Measurements from ENCODE around the gene PSMC3. TPM values are rescaled to one million over a fixed set of nuclear protein-coding genes. Genes with fewer than 3 reads are reported as not detected.
"Not testable (repeated sequence)": the region's sequence is repeated elsewhere in the genome, so short reads cannot be mapped to it uniquely, and the experiment has no call there.

PSMC3 gene
- 104 TPM for total RNA-seq

DNA sequence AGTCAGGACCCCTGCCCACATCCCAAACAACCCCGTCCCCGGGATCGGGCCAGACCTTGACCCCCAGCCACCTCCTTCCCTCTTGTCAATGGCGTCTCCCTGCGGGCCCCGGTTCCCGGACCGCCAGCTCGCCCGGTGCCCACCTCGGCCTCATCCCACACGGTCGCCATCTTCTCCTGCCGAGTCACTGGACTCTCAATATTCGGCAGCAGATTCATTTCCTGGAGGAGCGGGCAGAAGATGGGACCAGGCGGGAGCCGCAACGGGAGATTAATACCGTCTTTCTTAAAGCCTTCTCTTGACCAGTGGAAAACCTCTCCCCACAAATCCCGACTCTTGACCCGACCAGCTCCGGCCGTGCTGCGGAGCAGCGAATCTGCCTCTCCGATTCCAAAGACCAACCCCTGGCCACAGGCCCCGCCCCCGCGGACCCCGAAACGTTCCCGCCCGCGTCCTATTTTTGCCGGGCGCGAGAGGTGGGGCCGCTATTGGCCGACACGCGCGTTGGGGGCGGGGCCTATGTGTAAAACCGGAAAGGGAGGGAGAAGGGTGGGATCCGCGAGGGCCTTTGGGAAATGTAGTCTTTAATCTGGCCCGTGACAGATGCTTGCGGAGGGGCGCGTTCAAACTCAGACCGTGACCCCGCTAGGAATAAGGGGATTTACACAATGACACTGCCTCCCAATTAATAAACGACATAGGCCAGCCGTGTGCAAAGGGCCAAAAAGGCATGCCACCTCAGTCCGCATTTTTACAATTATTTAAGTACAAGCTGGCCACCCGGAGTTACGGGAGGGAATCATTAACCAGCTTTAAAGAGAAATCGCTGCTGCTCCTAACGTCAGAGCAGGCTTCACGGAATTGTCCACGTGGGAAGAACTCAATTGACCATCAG lies at the start of gene PSMC3:
TSS of gene PSMC3 (minus strand) at position 378 of the 895 bp plus-strand sequence. CDS start at position 218, 160 bp downstream.
- DNase-seq (ENCODE audit: low spot score in 2 of 2) (peak; percentile 88 to 96), FAIRE-seq (peak; percentile 36)

DNA sequence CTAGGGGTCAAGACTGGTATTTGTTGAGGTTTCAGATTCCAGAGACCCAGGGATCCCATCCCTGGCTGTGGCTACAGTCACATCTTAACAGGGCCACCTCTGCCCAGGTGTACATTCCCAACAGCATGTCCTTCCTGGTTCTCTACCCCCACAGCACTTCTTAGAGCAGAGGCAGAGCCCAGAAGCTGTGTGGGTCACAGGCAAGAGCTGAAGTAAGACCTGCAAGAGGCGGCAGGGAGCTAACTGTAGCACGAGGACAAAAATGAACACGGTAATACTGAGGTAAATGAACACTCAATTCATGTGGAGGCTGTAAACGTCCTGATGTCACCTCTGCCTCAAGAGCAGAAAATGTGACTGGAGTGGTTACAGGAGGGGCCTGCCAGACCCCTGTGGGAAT lies 44.4 kb upstream of the PSMC3 start:
- DNase-seq (ENCODE audit: low spot score in 2 of 2) (no peak), FAIRE-seq (no peak)

DNA sequence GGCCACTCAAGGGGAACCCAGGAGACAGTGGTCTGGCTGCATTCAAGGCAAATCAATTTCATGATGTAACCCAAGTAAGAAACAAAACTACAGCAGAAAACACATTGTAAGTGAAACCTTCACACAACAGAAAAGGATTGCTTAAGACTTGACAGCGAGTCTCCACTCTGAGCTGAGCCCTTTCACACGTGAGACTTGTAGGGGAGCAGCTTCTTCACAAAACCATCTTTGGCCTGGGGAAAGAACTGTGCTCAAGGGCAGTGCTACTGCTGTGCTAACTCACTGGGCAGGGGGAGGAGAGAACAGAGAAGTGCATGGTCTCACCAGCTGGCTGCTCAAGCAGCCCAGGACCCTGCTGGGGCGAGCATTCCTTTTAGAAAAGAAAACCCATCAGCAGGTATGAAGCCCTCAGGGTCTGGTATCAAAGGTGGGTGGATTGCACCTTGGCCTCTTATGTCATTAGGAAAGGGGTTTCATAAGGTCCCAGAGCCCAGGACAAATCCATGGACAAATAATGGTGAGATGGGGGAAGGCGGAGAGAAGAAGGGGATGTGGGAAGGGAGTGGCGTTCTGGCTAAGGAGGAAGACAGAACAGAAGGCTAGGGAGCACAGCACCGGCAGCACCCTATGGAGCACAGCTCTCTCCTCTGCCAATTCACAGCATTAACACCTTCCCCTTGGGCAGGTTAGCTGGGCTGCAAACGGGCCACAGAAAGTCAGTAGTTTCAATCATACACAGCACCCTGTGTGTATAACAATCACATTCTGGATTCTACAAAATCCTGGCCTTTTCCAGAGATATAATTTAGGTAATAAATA lies 43.3 kb upstream of the PSMC3 start:
- DNase-seq (ENCODE audit: low spot score in 2 of 2) (no peak), FAIRE-seq (no peak)

DNA sequence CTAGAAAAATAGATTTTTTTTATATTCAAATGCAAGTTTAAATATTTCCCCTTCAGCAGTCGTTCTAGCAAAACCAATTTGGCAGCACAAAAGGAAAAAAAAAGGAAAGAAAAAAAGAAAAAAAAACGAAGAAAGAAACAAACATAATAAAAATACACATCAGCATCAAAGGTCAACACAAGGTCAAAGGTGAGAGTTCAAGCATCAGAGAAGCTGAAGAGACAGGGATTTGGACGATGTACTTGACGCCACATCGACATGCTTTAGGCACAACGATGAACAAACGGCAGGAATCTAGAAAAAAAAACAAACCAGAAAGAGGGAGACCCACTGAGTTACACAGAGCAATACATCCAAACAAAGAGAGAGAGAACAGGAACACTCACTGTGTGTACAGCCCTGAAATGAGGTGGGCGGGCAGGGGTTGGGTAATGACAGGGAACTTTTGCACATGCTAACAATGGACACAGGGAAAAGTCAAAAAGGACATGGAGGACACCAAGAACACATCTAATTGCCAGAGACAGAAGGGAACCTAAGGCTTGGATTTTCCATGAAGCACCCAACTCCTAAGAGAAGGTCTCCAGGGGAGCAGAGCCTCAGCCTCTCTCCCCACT lies 42.5 kb upstream of the PSMC3 start:
- FAIRE-seq (no peak), DNase-seq (ENCODE audit: low spot score in 2 of 2) (no peak)

DNA sequence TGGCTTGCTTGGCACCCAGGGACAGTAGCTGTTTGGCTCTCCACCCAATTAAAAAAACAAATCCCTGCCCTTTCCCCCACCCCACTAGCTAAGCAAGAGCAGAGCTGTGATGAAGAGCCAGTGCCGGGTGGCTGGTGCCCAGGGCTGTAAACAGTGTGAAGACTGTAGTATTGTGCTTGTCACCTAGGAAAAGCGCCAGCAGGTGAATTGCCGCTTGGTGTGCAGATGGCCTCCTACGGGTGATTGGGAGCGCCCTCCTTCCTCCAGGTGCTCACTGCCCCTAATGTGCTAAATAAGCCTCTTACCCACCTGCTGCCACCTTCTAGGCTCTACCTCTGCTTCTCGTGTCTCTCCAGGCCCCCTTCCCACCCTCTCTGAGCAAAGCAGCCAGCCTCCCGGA lies 41.1 kb upstream of the PSMC3 start:
- no peak for DNase-seq (ENCODE audit: low spot score in 2 of 2)
- FAIRE-seq: no peak

DNA sequence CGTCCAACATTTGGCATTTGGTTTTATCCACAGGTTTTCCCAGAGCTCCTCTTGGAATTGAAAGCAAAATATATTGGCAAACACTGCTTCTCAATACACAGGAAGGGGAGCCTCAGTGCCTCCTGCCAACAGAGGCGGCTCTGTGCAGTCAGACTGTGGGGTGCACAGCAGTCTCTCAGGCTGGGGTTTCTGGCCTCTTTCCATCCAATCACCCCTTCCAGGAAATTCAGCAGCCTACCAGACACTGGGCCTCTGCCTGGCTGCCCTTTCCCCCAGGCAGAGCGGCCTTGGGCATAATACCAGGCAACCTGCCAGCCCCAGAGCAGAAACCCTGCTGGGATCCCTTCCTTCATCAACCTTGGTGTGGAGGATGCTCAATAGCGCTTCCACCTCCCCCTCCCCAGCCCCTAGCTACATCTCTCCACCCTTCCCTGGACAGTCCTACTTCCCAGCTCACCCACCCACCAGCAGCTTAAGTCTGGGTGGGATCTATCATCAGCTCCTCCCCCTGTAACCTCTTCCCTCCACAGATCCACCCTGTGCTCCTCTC lies 40.5 kb upstream of the PSMC3 start:
- no peak for FAIRE-seq
- peak; percentile 38 to 39 for DNase-seq (ENCODE audit: low spot score in 2 of 2)

DNA sequence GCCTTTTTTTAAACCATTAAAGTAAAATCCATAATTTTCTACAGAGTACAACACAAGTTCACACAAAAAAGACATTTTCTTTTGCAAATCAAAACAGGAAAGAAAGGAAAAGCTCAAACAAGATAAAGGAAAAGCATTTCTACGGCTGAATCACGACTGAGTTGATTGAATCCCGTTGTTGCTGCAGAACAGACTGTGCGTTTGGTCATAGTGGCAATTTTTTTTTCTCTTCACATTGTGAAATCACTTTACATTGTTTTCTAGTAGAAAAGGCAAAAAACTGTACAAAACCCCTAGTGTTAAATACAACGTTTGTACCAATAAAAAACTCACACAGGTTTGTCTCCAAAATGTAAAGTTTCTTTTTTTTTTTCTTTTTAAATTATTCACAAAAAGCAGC lies 40.0 kb upstream of the PSMC3 start:
- no peak for FAIRE-seq
- no peak for DNase-seq (ENCODE audit: low spot score in 2 of 2)

DNA sequence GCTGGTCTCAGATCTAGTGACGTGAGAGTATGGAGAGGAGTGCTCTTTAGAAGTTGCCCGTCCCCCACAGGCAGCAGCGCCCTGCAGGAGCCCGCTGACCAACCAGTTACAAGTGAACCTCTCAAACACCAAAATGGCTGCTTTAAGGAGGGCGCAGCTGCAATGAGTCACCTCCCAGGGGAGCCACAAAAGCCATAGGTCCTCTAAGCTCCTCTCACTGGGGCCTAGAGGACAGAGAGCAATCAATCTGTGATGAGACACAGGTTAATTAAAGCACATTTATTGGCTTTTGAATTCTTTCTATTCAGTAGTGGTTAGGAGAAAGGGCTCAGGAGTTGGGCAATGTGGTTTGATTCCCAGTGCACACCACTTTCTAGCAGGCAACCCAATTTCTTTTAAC lies 38.2 kb upstream of the PSMC3 start:
- no peak for FAIRE-seq
- DNase-seq (ENCODE audit: low spot score in 2 of 2): no peak

DNA sequence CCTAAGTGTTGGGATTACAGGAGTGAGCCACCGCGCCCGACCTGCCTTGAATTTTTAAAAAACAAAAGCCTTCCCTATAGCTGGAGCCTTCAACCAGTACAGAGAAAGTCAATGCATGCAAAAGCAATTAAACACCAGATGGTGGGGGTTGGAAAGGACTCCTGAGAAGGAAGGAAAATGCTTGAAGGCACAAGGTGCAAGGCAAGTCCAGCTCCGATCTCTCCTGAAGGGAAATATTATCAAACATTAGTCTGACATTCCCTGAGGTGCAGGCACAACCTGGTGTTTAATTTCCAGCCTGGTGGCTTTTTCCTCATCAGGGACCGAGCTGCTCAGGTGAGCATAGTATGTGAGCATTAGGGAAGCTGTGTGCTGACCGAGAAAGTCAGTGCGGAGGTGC lies 35.6 kb upstream of the PSMC3 start:
- DNase-seq (ENCODE audit: low spot score in 2 of 2) (no peak), FAIRE-seq (no peak)

DNA sequence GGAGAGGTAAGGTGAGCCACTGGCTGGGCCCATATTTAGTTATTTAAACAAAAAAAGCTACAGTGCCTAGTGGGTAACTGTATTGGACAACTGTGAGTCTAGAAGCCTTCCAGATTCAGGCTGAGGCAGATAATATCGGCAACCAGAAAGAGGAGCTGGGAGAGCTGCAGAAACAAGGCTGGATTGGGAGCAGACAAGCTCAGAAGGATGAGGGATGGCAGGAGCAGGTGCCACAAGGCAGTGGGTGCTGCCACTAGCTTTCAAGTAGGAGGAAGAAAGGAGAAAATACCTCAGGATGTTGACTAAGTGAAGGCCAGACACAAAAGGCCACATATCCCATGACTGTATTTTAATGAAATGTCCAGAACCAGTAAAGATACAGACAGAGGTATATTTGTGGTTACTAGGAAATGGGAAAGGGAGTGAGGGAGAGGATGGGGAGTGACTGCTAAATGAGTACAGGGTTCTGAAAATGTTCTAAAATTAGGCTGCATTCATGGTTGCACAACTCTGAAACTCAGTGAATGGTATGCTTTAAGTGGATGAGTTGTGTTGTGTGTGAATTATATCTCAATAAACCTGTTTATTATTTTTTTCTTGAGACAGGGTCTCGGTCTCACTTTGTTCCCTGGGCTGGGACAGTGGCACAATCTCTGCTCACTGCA lies 34.5 kb upstream of the PSMC3 start:
- FAIRE-seq (no peak), DNase-seq (ENCODE audit: low spot score in 2 of 2) (no peak)

DNA sequence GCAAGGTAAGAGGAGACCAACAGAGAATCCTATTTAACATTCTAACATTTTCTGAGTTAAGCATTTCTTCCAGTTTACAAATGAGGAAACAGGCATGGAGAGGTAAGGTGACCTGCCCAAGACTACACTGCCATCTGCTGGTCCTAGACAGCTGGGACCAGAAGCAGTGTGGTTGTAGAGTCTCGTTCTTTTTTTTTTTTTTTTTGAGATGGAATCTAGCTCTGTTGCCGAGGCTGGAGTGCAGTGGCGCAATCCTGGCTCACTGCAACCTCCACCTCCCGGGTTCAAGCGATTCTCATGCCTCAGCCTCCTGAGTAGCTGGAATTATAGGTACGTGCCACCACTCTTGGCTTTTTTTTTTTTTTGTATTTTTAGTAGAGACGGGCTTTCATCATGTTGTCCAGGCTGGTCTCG lies 28.0 kb upstream of the PSMC3 start:
- peak; percentile 53 to 75 for DNase-seq (ENCODE audit: low spot score in 2 of 2)
- FAIRE-seq: not testable (repeated sequence)

DNA sequence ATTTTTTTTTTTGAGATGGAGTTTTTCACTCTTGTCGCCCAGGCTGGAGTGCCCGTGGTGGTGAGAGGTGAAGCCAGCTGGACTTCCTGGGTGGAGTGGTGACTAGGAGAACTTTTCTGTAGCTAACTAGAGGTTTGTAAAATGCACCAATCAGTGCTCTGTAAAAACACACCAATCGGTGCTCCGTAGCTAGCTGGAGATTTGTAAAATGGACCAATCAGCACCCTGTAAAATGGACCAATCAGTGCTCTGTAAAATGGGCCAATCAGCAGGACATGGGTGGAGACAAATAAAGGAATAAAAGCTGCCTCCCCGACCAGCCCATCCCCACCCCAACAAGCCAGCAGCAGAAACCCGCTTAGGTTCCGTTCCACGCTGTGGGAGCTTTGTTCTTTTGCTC lies 27.1 kb upstream of the PSMC3 start:
- FAIRE-seq (no peak), DNase-seq (ENCODE audit: low spot score in 2 of 2) (no peak)

DNA sequence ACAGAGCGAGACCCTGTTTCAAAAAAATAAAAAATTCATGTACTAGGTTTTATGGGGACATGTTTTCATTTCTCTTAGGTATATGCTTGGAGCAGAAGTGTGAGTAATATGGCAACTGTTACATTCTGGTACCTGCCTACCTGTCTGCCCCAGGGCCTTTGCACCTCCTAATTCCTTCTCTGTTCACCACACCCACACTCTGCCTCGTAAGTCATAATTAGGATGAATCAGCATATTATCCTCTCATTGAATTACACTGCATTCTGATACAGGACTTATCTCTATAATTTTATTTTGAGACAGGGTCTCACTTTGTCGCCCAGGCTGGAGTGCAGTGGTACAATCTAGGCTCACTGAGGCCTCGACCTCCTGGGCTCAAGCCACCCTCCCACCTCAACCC lies 25.8 kb upstream of the PSMC3 start:
- FAIRE-seq (no peak), DNase-seq (ENCODE audit: low spot score in 2 of 2) (no peak)

DNA sequence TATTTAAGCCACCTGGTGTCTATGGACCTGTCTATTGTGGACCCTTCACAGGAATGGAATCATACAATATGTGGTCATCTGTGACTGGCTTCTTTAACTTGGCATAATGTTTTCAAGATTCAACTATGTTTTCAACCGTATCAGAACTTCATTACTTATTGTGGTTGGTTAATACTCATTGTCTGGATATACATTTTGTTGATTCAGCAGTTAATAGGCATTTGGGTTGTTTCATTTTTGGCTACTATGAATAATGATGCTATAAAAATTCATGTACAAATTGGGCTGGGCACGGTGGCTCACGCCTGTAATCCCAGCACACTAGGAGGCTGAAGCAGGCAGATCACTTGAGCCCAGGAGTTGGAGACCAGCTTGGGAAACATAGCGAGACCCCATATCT lies 25.2 kb upstream of the PSMC3 start:
- DNase-seq (ENCODE audit: low spot score in 2 of 2) (no peak), FAIRE-seq (no peak)

DNA sequence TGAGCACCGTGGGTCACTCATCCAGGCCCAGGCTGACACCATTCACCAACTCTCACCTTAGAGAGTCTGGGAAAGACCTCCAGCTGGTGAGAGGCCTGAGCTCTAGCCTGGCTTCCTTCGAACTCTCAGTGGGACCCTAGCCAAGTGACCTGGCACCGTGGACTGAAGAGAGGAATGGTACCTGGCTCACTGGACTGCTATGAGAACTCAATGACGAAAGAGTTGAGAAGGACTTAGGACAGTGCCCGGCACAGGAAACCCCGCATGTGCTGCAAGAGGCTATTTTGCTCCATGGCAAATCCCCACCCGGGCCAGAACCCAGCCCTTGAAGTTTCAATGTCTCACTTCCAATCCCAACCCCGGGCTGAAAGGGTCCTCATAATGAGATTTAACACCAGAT lies 23.3 kb upstream of the PSMC3 start:
- DNase-seq (ENCODE audit: low spot score in 2 of 2) (no peak), FAIRE-seq (no peak)

DNA sequence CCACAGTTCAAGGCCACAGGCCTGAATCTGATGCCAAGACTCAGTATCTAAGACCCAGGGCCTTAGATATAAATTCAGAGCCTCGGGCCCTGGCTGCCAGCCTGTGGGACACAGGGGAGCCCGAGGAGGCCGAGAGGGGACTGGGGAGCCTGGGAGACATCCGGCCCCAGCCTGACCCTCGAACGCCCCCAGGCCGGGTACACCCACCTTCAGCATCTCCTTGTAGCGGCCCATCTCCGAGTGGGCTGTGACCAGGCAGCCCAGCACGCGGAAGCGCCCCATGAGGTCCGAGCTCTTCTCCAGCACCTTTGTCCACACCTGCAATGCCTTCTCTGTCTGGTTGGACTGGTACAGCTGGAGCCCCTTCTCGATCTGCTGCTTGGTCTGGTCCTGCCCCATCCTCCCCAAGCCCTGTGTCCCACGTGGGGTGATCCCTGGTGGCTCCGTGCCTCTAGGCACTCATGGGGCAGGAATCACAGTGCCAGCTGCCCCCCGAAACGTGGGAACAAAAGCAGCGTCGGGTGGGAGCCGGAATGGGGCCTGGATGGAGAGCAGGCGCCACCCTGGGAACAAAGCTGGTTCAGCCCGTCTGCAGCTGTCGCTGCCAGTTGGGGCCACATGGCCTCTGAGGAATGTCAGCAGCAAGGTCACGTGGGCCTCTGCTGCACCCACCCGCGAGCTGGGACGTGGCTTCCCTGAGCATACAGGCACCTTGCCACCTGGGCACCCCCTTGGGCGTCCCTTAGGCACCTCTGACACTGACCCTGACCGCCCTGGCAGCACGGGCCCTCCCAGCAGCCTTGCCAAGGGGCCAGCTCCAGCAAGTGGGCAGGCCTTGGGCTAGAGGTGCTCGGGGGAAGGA lies 22.6 kb upstream of the PSMC3 start, which contains the start of gene RAPSN:
TSS of gene RAPSN (minus strand) at position 571 of the 862 bp plus-strand sequence. CDS start at position 399, 172 bp downstream.
- FAIRE-seq (no peak), DNase-seq (ENCODE audit: low spot score in 2 of 2) (no peak)

DNA sequence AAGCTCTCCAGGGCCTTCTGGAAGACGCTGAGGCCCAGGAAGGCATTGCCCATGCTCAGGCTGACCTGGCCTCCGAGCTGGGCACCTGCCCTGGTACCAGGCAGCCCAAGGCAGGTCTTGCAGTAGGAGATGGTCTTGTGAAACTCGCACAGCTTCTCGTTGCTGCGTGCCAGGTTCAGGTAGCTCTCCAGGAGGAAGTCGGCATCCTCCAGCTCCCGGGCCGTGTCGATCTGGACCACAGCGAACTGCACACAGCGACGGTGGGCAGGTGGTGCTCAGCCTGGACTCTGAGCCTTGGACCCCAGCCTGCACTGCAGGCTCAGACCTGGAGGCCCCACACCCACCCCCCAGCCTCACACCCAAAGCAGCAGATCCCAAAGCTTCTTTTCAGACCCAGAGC lies 21.7 kb upstream of the PSMC3 start:
- DNase-seq (ENCODE audit: low spot score in 2 of 2) (no peak), FAIRE-seq (no peak)

DNA sequence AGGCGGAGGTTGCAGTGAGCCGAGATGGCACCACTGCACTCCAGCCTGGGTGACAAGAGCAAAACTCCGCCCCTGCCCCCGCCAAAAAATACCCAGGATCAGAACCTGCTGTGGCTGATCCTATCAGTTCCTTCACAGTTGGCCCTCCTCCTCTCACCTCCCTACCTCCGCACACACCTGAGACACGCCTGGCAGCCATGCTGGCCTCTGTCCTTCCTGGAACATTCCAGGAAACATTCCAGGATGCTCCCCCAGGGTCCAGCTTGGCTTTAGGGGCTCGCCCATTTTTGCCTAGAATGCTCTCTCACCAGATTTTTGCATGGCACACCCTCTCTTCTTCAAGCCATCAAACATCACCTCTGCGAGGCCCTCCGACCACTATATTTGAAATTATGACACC lies 20.6 kb upstream of the PSMC3 start:
- FAIRE-seq (no peak), DNase-seq (ENCODE audit: low spot score in 2 of 2) (no peak)

DNA sequence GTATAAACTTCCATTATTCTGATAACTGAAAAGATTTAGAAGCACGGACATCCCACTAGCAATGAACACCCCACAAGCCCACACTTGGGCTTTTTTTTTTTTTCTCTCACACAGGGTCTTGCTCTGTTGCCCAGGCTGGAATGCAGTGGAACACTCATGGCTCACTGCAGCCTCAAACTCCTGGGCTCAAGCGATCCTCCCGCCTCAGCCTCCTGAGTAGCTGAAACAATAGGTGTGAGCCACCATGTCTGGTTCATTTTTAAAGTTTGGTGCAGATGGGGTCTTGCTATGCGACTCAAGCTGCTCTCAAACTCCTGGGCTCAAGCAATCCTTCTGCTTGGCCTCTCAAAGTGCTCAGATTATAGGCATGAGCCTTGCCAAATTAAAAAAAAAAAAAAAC lies 19.6 kb upstream of the PSMC3 start:
- DNase-seq (ENCODE audit: low spot score in 2 of 2) (no peak), FAIRE-seq (no peak)
